ENCODE measurements around the gene NOD2.
A peak's percentile ranks its signal among the peaks of the same experiment; 100 is the strongest.

The NOD2 gene

DNA sequence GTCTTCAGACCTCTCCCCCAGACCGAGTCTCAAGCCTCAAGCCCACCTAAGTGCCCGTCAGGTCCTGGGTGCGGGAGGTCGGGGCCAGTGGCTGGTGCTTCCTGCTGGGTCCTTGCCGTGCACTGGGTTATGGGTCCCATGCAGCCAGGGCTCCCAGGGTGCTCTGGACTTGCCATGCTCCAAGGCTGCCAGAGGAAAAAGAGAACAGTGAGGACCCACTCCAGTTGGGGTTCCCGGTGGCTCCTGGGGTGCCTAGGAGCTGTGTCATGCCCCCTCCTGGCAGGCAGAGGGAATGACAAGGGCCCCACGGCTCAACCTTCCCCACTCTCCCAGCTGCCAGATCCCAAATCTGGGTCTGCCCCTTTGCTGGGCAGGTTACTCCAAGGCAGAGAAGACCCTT lies 16.1 kb upstream of the NOD2 start:
- no peak for DNase-seq (ENCODE audit: low read depth)
- no peak overlapping the region for H3K4me3 ChIP-seq (ENCODE audit: control insufficient read depth, low read depth, low read length)
- TF ChIP-seq, protein P1, sequence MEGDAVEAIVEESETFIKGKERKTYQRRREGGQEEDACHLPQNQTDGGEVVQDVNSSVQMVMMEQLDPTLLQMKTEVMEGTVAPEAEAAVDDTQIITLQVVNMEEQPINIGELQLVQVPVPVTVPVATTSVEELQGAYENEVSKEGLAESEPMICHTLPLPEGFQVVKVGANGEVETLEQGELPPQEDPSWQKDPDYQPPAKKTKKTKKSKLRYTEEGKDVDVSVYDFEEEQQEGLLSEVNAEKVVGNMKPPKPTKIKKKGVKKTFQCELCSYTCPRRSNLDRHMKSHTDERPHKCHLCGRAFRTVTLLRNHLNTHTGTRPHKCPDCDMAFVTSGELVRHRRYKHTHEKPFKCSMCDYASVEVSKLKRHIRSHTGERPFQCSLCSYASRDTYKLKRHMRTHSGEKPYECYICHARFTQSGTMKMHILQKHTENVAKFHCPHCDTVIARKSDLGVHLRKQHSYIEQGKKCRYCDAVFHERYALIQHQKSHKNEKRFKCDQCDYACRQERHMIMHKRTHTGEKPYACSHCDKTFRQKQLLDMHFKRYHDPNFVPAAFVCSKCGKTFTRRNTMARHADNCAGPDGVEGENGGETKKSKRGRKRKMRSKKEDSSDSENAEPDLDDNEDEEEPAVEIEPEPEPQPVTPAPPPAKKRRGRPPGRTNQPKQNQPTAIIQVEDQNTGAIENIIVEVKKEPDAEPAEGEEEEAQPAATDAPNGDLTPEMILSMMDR (conservative IDR thresholded peaks at IDR 0.05; ENCODE audit: control insufficient read depth, insufficient read depth, low read depth, low read length) = peak; percentile 39

DNA sequence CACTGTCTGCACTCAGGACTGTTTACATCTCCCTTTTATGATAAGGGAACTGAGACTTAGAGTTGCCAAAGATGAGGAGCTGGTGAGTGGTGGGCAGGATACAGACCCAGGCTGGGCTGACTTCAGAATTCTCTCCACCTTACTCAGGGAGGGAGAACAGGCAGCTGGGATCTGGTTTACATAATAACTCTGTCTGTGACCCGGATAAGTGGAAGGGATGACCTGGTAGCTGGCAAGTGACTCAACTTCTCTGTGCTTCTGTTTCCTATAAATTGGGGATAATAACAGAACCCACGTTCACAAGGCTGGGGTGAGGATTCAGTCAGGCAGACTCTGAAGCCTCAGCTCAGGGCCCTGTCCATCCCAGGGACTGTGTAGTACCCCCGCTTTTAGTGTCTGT lies 14.9 kb upstream of the NOD2 start:
- TF ChIP-seq, protein P1 (conservative IDR thresholded peaks at IDR 0.05; ENCODE audit: control insufficient read depth, insufficient read depth, low read depth, low read length) = no peak
- DNase-seq (ENCODE audit: low read depth) = no peak
- H3K4me3 ChIP-seq (ENCODE audit: control insufficient read depth, low read depth, low read length) = no peak overlapping the region

DNA sequence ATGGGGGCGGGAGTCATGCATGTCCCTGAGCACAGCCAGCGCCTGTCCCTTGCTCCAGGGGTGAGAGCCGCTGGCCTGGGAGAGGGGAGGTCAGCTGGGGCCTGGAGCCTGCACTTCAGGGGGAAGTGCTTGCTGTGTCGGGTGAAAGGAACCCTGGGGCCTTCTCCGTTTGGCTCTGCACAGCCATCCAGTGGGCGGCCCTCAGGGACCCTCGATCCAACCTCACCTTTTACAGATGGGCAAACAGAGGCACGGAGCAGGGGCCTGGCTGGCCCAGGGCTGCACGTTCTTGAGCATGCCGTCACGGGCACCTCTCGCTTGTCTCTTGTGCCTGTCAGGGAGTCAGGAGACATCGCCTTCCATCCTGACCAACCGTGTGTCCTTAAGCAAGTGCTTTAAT lies 14.1 kb upstream of the NOD2 start:
- no peak overlapping the region for H3K4me3 ChIP-seq (ENCODE audit: control insufficient read depth, low read depth, low read length)
- no peak for DNase-seq (ENCODE audit: low read depth)
- TF ChIP-seq, protein P1 (conservative IDR thresholded peaks at IDR 0.05; ENCODE audit: control insufficient read depth, insufficient read depth, low read depth, low read length) = no peak

DNA sequence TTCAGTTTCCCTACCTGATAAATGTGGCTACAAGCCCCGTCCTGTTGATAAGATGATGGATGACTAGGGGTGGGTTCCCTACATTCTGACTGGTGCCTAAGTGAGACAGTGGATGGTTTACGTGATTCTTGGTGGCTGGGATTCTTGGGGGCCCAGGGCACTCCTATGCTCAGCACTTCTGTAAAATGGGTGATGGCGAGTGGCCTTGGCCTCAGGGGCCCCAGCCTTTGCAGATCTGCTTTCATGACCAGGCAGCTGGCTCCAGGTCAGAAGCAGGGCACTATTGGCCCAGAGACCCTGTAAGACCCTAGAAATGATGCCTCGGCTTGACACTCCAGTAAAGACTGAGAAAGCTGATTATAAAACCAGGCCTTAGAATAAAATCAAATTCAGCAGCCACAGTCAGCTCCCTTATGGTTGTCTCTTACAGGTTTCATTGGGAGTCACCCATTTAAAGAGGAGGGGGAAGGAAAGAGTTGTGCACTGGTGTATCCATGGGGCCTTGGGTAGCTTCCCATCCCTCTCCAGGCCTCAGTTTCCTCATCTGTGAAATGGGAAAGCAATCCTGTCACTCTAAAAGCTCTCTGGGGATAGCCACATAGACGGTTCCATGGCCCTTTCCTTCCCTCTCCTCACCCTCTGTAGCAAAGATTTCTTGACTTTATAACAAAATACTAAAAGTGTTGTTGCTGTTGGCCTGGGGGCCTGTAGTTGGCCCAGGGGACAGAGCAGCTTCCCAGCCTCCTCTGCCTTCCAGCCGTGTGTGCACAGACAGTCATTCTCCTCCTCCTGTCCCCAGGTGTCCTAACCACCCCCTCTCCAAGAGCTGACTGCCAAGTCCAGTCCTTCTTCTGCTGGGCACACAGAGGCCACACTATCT lies 13.5 kb upstream of the NOD2 start:
- TF ChIP-seq, protein P1 (conservative IDR thresholded peaks at IDR 0.05; ENCODE audit: control insufficient read depth, insufficient read depth, low read depth, low read length) = no peak
- DNase-seq (ENCODE audit: low read depth) = no peak
- no peak overlapping the region for H3K4me3 ChIP-seq (ENCODE audit: control insufficient read depth, low read depth, low read length)

DNA sequence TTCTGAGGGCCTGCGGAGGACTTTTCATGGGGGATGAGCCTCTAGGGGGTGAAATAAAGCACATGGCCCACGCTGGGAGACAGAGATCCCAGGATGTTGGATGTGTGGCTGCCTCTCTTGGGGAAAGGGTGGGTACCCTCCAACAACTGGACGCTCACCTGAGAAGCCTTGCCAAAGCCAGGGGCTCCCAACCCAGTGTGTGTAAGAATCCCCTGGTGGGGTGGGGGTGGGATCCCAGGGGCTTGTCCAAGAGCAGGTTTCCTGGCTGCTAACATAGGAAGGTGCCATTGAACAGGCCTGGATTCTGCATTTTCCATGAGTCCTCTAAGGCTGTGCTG lies 12.9 kb upstream of the NOD2 start:
- no peak for DNase-seq (ENCODE audit: low read depth)
- H3K4me3 ChIP-seq (ENCODE audit: control insufficient read depth, low read depth, low read length) = no peak overlapping the region
- TF ChIP-seq, protein P1 (conservative IDR thresholded peaks at IDR 0.05; ENCODE audit: control insufficient read depth, insufficient read depth, low read depth, low read length) = no peak

DNA sequence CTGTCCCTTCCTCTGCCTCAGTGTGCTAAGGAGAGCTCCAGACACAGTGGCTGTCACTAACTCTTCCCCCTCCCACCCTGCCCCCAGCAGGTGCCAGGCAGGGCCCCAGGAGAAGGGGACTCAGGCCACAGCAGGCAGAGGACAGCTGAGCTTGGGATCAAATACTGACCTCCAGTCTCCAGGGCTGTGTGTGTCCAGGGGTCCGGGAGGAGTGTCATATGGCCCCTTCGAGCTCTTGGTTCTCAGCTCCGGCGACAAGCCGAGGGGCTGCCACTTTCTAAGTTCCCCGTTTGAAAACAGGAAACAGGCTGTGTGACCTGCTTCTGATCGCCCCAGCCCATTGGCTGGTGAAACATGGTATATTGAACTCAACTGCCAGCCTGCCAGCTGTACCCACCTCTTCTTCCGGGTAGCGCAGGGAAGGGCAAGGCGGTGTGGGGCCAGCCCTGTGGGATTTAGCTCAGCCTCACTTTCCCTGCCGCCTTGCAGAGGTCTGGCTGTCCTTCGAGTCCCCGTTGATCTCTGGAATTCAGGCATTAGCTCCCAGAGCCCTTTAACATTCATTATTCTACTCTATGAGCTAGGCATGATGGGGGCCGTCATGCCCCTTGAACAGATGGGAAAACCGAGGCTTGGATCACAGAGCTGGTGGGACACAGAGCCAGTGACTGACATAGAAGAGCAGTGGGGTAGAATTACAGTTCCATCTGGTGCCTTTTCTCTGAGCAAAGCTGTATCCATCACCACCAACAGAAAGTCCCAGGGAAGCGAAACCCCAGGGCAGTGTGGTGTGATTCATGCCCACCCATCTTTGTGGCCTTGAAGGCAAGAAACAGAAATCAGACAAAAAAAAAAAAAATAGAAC lies 12.2 kb upstream of the NOD2 start, which contains the start of gene SNX20:
Gene SNX20 (minus strand): TSS at position 292 of the 865 bp plus-strand sequence. CDS start 3,786 bp downstream, outside the sequence.
- no peak for DNase-seq (ENCODE audit: low read depth)
- TF ChIP-seq, protein P1 (conservative IDR thresholded peaks at IDR 0.05; ENCODE audit: control insufficient read depth, insufficient read depth, low read depth, low read length) = no peak
- H3K4me3 ChIP-seq (ENCODE audit: control insufficient read depth, low read depth, low read length) = no peak within 1 kb of the TSS
